Measurements from ENCODE around the gene CLEC16A.

Gene CLEC16A

DNA sequence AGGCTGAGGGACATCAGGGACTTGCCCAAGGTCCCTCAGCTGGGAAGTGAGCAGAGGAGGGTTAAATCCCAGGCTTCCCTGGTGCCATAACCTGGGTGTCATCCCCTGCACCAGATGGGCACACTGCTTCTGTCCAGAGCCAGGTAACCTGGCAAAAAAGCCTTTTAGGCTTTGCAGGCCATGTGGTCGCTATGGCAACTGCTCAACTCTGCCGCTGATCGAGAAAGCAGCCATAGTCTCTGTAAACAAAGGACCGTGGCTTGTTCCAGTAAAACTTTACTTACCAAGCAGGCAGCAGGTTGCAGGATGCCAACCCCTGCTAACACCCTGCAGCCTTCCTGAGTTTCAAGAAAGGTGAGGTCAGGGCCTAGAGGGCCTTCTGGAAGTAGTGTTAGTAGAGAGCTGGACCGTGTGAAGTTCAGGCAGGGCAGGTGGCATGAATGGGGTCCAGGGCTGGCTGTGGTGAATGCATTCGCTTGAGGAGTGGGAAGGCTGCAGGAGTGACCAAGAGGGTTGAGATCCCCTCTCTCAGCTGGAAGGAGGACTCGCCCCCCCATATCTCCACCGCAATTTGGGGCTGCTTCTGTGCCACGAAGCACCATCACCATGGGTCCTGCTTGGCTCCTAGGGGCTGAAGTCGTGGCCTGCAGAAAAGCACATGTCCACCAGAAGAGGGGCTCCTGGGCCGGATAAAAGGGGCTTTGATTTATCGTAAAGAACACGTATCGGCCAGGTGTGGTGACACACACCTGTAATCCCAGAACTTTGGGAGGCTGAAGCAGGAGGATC is 220.3 kb downstream of the CLEC16A start:
- no peak for DNase-seq

DNA sequence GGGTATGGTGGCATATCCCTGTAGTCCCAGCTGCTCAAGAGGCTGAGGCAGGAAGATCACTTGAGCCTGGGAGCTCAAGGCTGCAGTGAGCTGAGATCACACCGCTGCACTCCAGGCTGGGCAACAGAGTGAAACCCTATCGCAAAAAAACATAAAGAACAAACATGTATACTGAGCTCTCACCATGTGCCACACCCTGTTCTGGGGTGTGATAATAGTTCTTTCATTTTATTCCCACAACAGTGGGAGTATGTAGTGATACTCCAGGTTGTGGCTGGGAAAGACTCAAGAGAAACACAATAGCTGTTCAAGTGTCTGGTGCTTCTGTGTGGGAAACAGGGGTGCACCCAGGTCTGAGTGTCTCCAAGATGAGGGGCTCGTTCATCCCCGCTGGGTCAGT is 221.0 kb downstream of the CLEC16A start:
- no peak for DNase-seq

DNA sequence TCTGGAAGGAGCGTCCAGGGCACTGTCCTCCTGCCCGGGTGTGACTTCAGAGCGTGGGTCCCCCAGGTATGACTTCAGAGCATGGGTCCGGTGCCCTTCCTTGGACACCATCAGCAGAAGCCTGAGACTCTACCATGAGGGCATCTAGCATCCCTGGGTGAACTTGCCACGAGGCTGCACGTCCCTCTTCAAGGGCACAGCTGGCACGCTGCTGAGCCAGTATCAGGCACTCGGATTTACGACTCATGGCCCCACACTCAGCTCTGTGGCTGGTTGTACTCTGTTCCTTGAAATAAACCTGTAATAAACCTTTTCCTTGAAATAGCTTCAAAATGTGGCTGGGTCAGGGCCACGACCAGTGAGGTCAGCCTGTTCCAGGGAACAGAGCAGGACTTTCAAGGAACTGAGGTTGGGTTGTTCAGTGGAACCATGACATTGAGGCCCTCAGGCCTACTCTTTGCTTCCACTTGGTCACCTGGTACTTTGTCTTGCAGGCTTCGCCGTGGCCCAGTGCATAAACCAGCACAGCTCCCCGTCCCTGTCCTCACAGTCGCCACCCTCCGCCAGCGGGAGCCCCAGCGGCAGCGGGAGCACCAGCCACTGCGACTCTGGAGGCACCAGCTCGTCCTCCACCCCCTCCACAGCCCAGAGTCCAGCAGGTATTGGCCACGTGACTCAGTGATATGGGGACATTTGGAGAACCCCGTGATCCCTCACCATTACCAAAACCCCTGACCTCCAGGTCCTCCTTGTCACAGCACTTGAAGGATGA is 221.7 kb downstream of the CLEC16A start:
- DNase-seq: no peak

DNA sequence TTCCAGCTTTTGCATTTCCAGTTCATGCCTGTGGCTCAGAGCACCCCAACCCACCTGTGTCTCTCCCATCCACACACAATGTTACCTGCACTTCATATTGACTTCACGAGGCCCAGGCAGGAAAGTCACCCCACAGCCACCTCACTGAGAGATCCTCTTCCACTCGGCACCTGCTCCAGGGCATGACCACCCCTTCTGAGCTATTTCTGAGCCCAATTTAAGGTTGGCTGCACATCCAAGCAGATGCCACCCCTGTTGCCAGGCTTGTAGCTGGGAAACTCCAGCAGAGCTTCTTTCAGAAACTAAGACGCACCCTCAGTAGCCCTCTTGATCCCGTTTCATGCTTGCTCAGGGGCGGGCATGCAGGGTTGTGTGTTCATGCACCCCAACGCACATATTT is 223.2 kb downstream of the CLEC16A start:
- DNase-seq: no peak

DNA sequence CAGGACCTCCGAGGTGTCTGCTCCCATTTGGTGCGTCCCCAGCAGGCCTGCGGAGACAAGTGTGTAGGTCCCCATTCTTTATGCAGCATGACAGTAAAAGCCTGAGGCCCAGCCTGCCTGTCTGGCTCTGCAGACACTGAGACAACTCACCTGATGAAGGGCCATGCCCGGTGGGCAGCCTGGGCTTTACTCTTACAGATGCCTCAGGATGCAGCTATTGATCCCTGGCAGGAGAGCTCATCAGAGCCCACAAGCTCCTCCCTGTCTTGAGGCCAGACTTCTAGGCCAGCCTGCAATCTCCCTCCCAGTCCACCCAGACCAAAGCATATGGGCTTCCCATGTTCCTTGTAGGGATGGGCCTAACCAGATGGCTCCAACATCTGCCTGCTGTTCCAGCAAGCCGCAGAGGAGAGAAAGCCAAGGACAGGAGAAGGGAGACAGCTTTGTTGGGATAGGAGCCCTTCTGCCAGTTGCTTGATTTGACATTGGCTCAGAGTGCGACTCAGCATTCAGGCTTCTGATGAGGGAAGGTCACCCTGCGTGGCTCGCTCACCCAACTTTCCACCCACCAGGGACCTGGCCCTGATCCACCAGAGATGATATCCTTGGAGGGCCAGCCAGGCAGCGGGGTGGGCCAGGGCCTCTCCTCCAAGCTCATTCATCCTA is 224.2 kb downstream of the CLEC16A start:
- no peak for DNase-seq

DNA sequence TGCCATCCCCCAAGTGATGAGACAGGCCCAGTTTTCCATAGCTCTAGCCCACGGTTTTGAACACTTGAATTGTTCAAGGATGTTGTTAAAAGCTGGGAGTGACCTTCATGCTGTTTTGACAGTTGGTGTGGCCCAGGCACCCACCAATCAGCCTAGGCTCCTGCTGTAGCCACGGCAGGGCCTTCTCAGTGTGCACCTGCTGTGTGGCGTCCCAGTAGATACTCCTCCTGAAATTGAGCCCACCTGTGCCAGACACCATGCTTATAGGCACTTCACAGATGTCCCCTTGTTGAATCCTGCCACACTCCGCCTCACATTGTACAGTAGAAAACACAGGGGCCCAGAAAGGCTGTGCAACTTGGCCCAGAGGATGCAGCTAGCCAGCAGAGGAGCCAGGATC is 225.3 kb downstream of the CLEC16A start:
- no peak for DNase-seq

DNA sequence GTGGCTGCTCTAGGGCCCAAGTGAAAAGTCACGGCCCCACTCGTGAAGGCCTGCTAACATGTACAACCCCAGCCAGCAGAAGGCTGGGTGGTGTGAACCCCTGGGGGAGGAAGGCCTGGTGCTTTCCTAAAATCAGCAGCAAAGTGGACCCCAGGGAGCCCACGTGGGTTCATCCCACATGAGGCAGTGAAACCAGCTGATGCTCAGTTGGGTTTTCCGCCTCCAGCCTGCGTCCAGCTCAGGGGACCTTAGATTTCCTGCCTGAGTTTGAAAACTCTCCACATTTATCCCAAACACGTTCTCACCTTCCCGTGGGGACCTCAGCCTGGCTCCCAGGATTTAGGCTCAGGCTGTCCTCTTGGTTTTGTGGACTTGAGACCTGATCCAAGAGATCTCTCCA is 225.8 kb downstream of the CLEC16A start:
- no peak for DNase-seq

DNA sequence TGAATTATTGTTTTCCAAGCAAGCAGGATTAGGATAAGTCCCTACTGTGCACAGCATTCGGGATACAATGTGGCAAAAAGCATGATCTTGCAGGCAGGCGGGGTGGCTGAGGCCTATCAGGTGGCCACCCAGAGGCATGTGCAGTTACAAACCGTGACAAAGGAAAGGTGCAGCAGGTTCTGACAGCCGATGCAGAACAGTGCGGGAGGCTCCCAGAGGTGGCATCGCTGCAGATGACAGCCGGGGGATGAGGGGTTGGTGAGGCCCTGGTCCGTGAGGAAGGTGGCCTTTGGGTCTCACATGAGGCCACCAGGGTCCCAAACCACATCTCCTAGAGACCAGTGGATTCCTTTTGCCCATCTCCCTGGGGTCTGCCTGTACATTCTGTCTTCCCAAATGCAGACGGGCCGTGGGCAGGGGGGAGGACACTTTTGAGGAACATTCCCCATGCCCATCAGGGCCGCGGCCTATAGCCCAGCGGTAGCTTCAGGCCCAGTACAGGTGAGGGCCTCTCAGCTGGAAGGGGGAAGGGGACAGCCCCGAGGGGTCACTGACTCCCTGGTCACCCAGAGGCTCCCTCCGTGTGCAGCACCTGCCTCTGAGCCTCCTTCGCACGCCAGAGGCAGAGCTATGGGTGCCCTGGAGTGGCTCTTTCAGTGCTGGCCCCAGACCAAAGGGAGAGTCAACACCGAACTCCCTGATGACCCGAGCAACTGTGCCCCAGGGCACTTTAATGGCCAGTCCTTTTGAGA is 226.5 kb downstream of the CLEC16A start:
- DNase-seq: no peak

DNA sequence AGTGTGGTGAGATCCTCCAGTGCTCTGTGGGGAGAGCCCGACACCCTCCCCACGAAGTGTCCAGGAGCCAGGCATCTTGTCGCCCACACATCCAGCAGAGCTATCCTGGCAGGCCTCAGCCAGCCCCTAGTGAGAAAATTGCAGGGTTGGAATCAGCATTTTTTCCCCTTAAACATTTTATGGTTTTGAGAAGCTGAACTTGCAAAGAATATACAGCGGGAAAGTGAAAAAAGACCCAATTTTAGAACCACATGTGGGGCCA is 227.0 kb downstream of the CLEC16A start:
- no peak for DNase-seq

DNA sequence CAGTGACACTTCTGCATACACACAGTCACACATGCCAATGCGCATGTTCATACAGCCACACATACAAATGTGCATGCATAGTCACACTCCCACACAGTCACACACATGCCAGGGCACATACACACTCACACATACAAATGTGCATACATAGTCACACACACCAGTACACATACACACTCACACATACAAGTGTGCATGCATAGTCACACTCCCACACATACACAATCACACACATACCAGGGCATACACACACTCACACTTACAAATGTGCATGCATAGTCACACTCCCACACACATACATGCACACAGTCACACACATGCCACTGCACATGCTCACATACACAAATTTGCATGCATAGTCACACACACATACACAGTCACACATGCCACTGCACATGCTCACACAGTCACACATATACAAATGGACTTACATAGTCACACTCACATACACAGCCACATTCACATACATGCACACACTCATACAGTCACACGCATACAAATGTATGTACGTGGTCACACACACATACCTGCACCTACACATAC is 227.5 kb downstream of the CLEC16A start:
- no peak for DNase-seq

DNA sequence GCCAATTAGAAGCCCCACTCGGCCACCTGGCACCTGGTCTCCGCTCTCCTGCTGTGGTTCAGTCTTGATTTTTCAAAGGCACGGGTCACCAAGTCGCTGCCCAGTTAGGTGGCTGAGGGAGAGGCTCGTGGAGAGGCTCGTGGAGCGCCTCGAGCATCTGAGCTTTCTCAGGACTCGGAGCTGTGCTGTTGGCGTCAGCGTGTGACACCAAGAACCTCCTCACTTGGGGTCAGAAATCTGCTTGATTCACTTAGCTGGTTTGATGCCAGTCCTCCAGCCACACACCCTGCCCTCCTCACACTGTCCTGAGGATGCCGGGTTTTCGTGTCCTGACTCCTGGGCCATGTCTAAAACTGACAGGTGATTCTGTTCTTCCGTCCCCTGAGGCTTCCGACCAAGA is 229.1 kb downstream of the CLEC16A start:
- DNase-seq: no peak

DNA sequence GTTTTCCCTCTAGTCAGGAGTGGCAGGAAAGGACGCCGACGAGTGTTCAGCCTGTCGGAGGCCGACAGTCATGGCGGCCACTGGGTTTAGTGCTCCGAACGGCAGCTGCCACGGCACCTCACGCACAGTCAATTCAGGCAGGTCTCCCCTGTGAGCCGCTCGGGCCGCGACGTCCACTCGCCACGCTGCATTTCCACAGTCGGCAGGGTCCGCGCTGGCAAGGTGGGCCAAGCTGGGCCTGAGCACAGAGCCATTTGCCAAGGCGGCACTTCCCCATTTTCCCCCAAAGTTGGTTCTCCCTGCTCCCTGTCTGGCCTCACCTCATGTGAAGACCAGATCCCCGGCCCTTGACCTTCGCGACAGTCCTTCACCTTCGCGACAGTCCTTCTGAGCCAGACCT is 229.8 kb downstream of the CLEC16A start:
- no peak for DNase-seq

DNA sequence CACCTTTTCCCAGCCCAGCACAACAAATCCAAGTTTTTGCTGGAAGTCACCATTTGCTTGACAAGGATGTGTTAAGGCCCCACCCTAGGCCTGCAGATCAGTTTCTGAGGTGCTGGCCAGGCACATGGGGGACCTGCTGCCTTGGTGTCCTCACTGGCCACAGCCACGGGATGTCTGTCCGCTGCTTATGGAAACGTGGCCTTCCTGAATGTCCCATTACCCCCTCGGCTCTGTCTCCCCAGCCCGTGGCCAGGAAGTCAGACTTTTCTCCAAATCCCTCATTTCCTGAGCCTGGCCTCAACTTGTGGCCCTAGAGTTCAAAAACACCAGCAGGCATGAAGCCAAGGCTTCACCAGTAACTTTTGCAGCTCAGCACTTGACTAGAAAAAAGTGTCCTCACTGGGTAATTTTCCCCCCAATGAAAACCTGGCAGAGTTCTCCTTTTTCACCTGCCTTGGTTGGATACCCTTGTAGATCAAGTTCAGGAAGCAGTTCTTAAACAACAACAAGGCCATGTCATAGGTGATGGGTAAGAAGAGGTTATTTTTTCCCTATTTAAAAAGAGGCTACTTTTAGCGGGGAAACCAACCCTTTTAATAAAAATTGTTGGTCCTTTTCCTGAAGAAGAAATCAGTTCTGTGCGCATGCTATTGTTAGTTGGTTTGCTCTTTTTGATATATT is 230.9 kb downstream of the CLEC16A start:
- DNase-seq: no peak

DNA sequence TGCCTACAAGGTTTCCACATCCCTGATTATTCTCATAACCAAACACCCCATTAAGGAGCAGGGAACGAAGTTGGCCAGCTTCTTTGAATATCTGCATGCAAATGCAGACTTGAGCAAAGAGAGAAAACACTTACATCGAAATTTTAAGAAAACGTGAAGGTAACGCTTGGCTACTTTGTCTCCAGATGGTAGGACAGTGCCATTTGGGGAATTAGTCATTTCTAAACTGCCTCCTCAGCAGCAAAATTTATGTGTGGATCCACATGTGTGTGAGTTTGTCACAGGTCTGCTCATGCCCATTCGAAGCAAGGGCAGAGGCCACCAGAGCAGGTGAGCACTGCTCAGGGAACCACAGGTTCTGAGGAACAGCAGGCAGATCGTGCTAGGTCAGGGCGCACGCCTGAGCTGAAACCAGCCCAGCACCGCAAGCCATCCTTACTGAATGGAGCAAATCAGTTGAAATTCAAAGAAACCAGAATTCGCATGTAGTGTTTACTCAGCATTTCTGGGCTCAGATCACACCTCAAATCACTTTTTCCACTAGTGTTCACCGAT is 231.5 kb downstream of the CLEC16A start:
- DNase-seq: no peak

DNA sequence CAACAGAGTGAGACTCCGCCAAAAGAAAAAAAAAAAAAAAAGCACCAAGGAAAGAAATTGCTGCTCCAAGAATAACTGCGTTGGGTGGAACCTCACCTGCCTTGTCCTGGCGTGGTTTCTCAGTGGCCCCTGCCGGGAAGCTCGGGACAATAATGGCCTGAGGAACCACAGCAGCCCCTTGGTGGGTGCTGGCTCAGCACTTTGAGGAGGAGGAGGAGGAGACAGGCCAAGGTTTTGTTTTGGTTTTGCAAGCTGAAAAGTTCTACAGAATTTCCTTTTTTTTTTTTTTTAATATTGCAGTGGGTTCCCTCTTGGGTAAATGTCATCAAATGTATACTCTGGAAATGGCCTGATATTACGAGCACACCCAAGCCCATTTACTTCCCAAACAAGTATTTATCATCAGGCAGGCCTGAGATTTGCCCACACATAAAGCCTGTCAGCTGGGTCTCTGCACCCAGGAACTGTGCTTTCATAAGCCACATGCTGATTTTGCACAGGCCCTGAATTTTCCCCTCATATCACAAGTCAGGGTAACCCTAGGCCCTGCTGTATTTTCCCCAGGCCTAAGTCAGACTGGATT is 233.3 kb downstream of the CLEC16A start:
- DNase-seq: no peak

DNA sequence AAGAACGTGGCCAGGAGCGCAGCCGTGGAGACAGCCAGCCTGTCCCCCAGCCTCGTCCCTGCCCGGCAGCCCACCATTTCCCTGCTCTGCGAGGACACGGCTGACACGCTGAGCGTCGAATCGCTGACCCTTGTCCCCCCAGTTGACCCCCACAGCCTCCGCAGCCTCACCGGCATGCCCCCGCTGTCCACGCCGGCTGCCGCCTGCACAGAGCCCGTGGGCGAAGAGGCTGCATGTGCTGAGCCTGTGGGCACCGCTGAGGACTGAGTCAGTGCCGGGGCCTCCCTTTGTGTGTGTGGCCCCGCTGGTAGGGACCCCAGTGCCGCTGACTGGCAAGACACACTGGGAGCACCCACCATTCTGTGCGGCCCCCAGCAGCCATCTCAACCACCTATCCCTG is 234.1 kb downstream of the CLEC16A start:
- DNase-seq: no peak

DNA sequence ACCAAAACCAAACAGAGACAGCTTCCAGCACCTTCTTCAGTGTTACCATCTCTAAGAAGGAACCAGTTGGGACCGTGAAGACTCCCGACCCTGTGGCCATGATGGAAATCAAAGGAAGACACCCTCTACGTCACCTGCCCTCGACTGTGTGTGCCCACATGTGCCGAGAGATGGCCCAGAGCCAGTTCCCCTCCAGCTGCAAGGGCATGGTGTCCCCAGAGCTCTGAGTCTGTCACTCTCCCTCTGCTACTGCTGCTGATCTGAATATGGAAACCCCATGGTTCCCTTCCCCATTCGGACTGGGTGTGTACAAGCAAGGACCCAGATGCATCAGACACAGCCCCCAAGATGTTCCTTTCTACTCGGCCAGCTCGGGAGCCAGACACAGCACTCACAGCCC is 235.2 kb downstream of the CLEC16A start:
- no peak for DNase-seq

DNA sequence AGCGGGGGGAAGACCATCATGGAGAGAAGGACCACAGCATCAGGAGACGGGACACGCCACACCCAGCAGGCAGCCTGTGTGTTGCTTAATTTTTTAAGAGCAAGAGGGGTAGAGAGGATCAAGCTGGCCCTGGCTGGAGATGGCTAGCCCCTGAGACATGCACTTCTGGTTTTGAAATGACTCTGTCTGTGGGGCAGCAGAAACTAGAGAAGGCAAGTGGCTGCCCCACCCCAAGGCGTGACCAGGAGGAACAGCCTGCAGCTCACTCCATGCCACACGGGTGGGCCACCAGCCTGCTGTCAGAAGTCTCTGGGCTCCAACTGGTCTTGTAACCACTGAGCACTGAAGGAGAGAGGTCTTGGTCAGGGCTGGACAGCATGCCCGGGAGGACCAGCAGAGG is 236.1 kb downstream of the CLEC16A start:
- no peak for DNase-seq

DNA sequence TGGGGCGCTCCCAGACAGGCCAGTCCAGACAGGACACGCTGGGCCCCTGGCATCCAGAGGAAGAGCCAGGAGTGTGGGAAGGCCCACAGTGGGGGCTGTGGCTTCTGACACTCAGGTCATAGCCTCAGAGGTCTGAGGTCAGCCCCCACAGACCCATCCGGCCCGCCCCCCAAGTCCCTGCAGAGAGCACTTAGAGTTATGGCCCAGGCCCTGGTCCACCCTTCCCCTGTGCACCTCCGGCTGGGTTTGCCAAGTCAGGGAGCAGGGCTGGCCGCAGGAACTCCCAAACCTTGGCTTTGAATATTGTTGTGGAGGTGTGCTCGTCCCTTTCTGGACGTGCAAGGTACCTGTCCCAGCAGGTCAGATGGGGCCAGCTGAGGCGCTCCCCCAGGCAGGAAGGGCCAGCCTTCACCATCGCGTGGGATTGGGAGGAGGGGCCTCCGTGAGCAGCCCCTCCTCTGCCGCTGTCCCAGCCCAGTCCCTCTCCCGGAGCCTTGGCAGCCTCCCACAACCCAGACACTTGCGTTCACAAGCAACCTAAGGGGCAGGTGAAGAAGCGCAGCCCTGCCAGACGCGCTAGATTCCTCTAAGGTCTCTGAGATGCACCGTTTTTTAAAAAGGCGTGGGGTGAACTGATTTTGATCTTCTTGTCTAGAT is 237.0 kb downstream of the CLEC16A start:
- no peak for DNase-seq

DNA sequence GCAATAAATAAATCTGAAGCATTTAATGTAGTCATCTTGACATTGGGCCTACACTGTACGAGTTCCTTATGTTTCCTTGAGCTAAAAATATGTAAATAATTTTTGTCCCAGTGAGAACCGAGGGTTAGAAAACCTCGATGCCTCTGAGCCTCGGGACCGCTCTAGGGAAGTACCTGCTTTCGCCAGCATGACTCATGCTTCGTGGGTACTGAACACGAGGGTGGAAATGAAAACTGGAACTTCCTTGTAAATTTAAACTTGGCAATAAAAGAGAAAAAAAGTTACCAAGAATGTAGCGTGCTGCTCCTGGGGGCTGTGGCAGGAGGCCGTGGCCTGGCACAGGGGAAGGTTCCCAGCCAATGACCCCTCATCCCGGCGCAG is 237.5 kb downstream of the CLEC16A start:
- no peak for DNase-seq

DNA sequence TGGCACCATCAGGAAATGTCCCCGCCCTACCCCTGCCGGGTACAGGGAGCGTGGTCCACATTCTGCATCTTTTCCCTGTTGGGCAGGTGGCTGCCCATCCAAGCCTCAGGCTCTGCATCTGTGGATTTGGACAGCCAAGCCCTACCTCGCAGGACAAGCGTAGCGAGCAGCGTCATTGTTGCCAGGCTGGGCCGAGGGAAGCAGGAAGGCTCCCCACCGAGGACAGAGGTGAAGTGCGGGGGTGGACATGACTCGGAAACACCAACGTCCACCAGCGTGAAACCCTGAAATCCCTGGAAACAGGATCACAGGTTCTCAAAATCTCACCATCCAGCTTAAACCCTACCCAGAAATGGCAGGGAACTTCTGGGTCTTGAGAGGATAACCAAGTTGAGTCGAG is 238.0 kb downstream of the CLEC16A start:
- no peak for DNase-seq
